Uterus (tissue), 2 donors: ENCODE data around the gene PRKD1.

Experiments
- POLR2A ChIP-seq, 2 donors: fragments of 450-650 bp; IDR thresholded peaks; one replicate each; pipeline ENCODE4 v1.6.1; 2016; ENCODE audit warnings: antibody characterized with exemption in 2 of 2, mild to moderate bottlenecking in 1 of 2, moderate library complexity in 1 of 2
- TF ChIP-seq, protein P1 (sequence below), 4 experiments: fragments of 200-600 bp in 2 of 4; fragments of 450-650 bp in 2 of 4; sonication (generic) in 2 of 4; IDR thresholded peaks; one replicate each; pipeline ENCODE4 v1.5.1; 2016 to 2019; ENCODE audit warnings: antibody characterized with exemption in 4 of 4, mild to moderate bottlenecking in 2 of 4, moderate library complexity in 1 of 4

- TF ChIP-seq, protein P1, sequence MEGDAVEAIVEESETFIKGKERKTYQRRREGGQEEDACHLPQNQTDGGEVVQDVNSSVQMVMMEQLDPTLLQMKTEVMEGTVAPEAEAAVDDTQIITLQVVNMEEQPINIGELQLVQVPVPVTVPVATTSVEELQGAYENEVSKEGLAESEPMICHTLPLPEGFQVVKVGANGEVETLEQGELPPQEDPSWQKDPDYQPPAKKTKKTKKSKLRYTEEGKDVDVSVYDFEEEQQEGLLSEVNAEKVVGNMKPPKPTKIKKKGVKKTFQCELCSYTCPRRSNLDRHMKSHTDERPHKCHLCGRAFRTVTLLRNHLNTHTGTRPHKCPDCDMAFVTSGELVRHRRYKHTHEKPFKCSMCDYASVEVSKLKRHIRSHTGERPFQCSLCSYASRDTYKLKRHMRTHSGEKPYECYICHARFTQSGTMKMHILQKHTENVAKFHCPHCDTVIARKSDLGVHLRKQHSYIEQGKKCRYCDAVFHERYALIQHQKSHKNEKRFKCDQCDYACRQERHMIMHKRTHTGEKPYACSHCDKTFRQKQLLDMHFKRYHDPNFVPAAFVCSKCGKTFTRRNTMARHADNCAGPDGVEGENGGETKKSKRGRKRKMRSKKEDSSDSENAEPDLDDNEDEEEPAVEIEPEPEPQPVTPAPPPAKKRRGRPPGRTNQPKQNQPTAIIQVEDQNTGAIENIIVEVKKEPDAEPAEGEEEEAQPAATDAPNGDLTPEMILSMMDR (IDR thresholded peaks at IDR 0.05), result no peak
- no peak for TF ChIP-seq POLR2A (IDR thresholded peaks at IDR 0.05)
Measured at GRCh38 chr14:29832042-29832441, 95.6 kb downstream of the PRKD1 start.
